Urinary bladder (tissue), 4 donors: ENCODE data around the gene SEMA3F. TPM values are rescaled to one million over a fixed set of nuclear protein-coding genes. Genes with fewer than 3 reads are reported as not detected.
"Not testable (repeated sequence)": the region's sequence is repeated elsewhere in the genome, so short reads cannot be mapped to it uniquely, and the experiment has no call there.

ENCODE experiments used
- DNase-seq: peaks from one replicate; pipeline ENCODE4 v3.0.0-alpha.2; 2015; ENCODE audit errors: extremely low spot score
- H3K27ac ChIP-seq: one replicate; pipeline ENCODE4 v1.5.1; 2013; ENCODE audit warnings: low read depth, mild to moderate bottlenecking, moderate library complexity
- H3K36me3 ChIP-seq: one replicate; pipeline ENCODE4 v1.6.1; 2013; ENCODE audit warnings: mild to moderate bottlenecking, moderate library complexity; ENCODE audit not compliant: insufficient read depth
- H3K4me1 ChIP-seq: one replicate; pipeline ENCODE4 v1.6.1; 2013; ENCODE audit warnings: mild to moderate bottlenecking, moderate library complexity; ENCODE audit not compliant: insufficient read depth
- H3K4me3 ChIP-seq: one replicate; pipeline ENCODE4 v1.5.1; 2013; ENCODE audit warnings: low read depth, low read length
- WGBS: extraction: QIAGEN DNeasy Blood & Tissue Kit; methylation state at CpG from one replicate; pipeline ENCODE4 v1.1.7; 2013; 5-methylcytosine and 5-hydroxymethylcytosine counted together
- polyA plus RNA-seq: library from polyadenylated mRNA; stranded (reverse); fragments of 200-250 nt; gene quantifications from one replicate; pipeline ENCODE4 v1.2.3, GENCODE V29; 2013
- total RNA-seq: library from RNA; depleted of rRNA; stranded (reverse); fragments of >200 nt; gene quantifications from one replicate; pipeline ENCODE4 v1.2.3, GENCODE V29; 2014
- donor health status: healthy with polysubstance abuse.
- donor health status: healthy.

Gene SEMA3F
- total and polyA plus RNA-seq, 2 donors = 10.8 to 35.1 TPM

DNA sequence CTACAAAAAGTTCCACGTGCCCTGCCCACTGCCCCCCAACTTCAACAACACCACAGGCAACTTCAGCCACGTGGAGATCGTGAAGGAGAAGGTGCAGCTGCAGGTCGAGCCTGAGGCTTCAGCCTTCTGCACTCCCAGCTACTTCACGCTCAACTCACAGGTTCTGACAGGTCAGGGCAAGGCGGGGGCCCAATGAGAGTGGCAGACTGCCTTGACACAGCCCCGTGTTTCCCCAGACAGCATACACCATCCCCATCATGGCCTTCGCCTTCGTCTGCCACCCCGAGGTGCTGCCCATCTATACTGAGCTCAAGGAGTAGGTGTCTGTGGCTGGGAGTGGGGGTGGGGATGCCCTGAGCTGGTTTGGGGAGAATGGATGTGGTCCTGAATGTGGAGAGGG is 62.6 kb downstream of the SEMA3F start:
- H3K4me1 ChIP-seq = no peaks in the 10 kb centered on the region
- no peak overlapping the region for H3K27ac ChIP-seq
- WGBS = 69% methylated on average over 10 of the region's 10 CpGs
- H3K4me3 ChIP-seq = no peak overlapping the region
- DNase-seq = no peak
- H3K36me3 ChIP-seq = no peaks in the 10 kb centered on the region

DNA sequence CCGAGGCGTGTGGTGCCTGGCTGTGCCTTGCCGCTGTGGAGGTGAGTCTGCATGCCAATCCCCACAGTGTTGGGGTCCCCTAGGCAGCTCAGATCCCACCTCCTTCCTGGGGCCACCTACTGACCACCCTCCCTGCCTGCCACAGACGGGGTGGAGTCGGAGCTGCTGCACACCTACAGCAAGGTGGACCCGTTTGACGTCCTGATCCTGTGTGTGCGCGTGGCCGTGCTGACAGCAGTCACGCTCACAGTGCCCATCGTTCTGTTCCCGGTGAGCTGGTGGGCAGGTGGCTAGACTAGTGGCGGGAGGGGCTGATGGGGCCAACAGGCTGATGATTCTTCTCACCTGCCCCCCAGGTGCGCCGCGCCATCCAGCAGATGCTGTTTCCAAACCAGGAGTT is 63.3 kb downstream of the SEMA3F start:
- H3K4me3 ChIP-seq = no peak overlapping the region
- H3K27ac ChIP-seq = no peak overlapping the region
- DNase-seq = no peak
- 91% methylated on average over 17 of the region's 17 CpGs for WGBS
- no peaks in the 10 kb centered on the region for H3K4me1 ChIP-seq
- H3K36me3 ChIP-seq = no peaks in the 10 kb centered on the region

DNA sequence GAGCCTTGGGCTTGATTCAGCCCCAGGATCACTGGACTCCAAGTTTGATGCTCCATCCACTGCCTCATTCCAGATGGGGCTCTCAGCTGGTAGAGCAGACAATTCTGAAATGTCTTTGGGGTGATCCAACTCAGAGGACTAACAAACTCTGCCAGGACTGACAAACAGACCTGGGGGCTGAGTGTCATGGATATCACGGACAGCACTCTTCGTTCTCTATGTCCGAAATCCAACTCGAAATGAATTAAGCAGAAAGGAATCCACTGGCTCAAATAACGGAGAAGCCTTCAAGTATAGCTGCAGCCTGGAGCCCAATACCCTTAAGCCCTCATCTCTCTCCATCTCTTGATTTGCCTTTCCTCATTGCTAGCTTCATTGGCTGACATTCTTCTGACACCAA is 64.2 kb downstream of the SEMA3F start:
- no peaks in the 10 kb centered on the region for H3K36me3 ChIP-seq
- 90% methylated on average over 5 of the region's 5 CpGs for WGBS
- no peak overlapping the region for H3K4me3 ChIP-seq
- H3K27ac ChIP-seq = no peak overlapping the region
- DNase-seq = no peak
- no peaks in the 10 kb centered on the region for H3K4me1 ChIP-seq

DNA sequence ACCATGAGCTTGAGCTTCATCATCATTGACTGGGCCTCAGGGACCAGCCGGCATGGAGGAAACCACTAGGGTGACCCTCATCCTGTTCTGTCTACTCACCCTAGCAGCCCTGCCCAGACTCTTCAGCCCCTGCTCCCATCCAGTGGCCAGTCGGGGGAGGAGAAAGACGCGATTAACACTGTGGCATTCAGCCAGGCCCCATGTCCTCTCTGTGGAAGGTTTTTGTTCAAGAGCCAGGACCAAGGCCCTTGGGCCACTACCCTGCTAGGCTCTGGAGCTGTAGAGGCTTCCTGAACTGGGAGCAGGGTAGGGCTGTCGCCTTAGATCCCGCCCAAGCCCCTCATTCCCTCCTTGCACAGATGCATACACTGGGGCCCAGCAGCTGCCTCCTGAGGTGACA is 65.0 kb downstream of the SEMA3F start:
- H3K27ac ChIP-seq = no peak overlapping the region
- 70% methylated on average over 6 of the region's 6 CpGs for WGBS
- H3K4me1 ChIP-seq = no peaks in the 10 kb centered on the region

DNA sequence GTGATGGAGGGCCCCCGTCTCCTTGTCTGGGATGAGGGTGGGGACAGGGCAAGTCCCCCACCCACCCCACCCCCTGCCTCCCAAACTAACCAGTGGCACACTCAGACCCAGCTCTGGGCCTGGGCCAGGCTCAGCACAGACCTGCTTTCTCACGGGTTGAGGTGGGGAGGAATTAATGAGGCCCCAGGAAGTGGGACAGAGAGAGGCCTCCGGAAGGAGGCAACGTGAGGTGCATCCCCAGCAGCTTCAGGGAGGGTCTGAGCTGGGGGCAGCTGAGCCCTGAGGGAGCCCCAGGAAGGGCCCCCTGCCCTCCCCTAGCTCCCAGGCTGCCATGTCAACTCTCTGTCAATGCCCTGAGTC is 65.9 kb downstream of the SEMA3F start:
- 83% methylated on average over 4 of the region's 4 CpGs for WGBS
- no peak for DNase-seq
- no peak overlapping the region for H3K4me3 ChIP-seq
- H3K36me3 ChIP-seq = no peaks in the 10 kb centered on the region
- no peaks in the 10 kb centered on the region for H3K4me1 ChIP-seq
- no peak overlapping the region for H3K27ac ChIP-seq

More for the DNA sequence above, 65.0 kb downstream of the SEMA3F start:
- Histone ChIP-seq H3K4me3 (no peak overlapping the region), H3K36me3 (no peaks in the 10 kb centered on the region)
- DNase-seq = no peak

DNA sequence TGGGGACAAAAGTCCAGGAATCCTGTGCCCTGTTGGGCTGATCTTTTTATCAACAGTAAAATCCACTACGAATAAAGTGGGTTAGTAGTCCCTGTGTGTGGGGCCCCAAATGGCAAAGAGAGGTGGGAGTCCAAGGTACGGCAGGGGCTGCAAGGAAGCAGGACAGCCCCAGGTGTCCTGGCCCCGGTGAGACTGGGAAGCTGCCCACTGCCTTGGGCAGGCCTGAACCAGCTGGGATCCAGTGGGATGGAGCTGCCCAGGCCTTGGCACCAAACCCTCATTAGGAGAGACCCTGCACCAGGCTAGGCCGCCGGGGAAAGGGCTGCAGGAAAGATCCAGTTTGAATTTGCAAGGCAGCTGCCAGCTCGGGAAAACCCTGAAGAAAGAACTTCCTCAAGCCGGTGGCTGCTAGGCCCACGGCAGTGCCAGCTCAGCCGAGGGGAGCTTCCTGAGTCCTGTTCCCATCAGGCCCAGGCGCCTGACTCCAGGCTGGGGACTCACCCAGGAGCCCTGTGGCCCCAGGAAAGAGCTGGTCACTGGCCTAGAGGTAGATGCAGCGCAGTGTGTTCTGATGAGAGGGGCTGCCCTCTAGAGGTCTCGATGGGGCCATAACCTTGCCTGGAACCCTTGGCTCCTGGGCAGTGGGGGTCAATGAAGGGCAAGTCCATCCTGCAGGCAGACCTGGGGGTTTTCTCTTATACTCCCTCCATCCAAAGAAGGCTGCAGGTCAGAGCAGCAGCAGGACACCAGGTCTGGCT is 66.5 kb downstream of the SEMA3F start:
- 78% methylated on average over 12 of the region's 12 CpGs for WGBS
- no peaks in the 10 kb centered on the region for H3K4me1 ChIP-seq

DNA sequence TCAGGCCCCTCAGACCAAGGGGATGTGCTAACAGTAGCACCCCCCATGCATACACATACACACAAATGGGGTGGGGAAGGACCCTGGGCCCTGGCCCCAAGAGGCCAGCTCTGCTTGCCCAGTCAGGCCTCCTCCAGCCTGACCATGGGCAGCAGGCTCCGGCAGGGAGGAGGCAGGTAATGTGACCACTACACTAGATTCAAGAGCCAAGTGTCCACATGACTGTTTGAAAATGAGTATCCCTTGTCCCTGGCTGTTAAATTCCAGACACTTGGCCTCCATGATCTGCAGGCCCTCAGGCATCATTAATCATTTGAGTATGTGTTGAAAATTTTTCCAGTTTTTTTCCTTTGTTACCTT is 67.0 kb downstream of the SEMA3F start:
- no peaks in the 10 kb centered on the region for H3K4me1 ChIP-seq
- H3K4me3 ChIP-seq = no peak overlapping the region
- DNase-seq = no peak
- H3K27ac ChIP-seq = no peak overlapping the region
- WGBS = 98% methylated on average over 1 of the region's 1 CpG
- H3K36me3 ChIP-seq = no peaks in the 10 kb centered on the region

More for the DNA sequence above, 66.5 kb downstream of the SEMA3F start:
- H3K4me3 ChIP-seq = no peak overlapping the region
- no peak overlapping the region for H3K27ac ChIP-seq
- DNase-seq = no peak
- no peaks in the 10 kb centered on the region for H3K36me3 ChIP-seq

DNA sequence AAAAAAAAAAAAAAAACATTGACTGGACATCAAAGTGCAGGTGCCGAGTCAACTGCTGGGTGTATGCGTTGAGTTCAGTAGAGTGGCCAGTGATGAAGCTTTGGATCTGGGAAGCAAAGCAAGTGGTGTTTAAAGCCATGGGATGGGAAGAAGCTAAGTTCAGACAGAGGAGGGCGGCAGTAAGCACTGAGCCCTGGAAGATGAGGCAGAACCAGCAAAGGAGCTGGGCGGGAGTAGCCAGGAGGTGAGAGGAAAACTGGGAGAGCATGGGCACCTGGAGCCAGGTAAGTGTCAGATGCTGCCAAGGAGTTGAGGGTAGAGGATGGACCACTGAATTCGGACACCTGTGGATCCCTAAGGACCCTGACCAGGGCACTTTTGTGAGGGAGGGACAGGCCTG is 69.5 kb downstream of the SEMA3F start:
- WGBS = 68% methylated on average over 5 of the region's 5 CpGs
- Histone ChIP-seq H3K4me1 (no peaks in the 10 kb centered on the region), H3K27ac (no peak overlapping the region), H3K4me3 (no peak overlapping the region), H3K36me3 (no peaks in the 10 kb centered on the region)
- DNase-seq = no peak

DNA sequence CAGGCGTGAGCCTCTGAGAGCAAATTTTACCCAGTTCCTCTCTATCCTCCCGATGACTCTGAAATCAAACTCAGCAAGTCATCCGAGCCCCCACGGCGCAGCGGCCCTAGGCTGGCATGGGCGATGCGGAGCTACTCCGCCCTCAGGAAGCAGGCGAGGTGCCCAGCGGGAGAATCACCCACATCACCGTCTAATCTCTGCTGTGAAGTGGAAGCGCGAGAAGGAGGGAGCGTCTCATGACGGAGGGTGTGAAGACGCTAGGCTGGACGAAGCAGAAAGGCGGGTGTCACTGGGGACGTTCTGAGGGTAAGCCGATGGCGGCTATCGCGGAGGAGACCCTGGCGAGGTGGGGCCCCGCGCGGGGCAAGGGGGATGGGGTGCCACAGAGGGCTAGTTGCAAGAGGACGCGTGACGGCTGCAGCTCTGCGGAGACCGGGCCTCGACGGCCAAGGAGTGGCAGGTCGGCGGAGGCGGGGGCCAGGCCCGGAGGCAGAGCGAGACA is 71.8 kb downstream of the SEMA3F start:
- no peaks in the 10 kb centered on the region for H3K4me1 ChIP-seq
- WGBS = under 1% methylated on average over 40 of the region's 40 CpGs
- H3K36me3 ChIP-seq = no peaks in the 10 kb centered on the region
- H3K27ac ChIP-seq = no peak overlapping the region
- peak overlapping the region; percentile 12 for H3K4me3 ChIP-seq
- no peak for DNase-seq

DNA sequence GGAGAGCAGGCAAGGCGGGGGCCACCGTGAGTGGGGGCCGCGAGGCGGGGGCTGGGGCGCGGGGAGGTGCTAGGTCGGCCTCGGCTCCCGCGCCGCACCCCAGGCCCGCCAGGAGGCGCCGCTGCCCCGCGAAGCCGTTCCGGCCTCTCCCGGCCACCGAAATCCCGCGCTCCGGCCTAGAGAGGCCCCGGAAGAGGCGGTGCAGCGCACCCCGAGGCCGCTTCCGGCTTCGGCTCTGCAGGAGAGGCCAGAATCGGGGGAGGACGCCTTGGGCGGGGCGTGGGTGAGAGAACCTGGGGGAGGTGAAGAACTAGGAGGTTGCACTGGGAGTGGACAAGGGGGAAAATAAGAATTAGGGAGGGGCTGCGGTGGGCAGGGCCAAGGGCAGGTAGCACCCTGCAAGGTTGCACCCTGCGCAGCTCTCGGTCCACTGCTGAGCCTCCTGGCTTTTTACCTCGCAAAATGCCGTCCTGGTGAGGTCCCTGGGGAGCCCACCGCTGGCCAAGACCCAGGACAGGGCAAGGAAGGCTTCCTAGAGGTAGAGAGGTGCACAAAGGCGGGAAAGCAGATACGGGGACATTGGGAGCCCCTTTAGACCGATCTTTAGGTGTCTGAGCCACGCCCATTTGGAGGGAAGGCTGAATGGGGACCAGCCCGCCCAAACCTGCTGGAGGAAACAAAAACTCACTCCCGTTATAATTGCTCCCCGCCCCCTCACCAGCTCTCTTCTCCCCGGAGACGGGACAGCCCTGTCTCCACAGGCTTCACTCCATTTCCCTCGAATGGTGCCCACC is 72.5 kb downstream of the SEMA3F start:
- Histone ChIP-seq H3K4me3 (peak overlapping the region; percentile 49), H3K4me1 (no peaks in the 10 kb centered on the region), H3K36me3 (no peaks in the 10 kb centered on the region), H3K27ac (peak overlapping the region; percentile 68)
- DNase-seq = peak; percentile 88
- 2% methylated on average over 50 of the region's 51 CpGs for WGBS

DNA sequence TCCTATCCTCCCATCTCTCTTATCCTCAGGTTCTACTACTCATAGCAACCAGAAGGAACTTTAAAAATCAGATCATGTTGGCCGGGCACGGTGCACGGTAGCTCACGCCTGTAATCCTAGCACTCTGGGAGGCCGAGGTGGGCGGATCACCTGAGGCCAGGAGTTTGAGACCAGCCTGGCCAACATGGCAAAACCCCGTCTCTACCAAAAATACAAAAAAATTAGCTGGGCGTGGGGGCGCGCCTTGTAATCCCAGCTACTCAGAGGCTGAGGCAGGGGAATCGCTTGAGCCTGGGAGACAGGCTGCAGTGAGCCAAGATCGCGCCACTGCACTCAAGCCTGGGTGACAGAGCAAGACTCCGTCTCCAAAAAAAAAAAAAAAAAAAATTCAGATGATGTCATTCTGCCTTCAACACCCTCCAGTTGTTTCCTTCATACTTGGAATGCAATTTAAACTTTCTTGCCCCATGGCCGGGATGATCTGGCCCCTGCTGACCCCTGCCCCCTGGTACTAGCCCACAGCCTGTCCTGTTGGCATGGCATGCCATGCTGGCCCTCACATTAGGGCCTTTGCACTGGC is 73.2 kb downstream of the SEMA3F start:
- H3K36me3 ChIP-seq, H3K4me1 ChIP-seq, DNase-seq, H3K27ac ChIP-seq: not testable (repeated sequence)
- H3K4me3 ChIP-seq = peak overlapping the region; percentile 49
- WGBS = 34% methylated on average over 15 of the region's 15 CpGs

DNA sequence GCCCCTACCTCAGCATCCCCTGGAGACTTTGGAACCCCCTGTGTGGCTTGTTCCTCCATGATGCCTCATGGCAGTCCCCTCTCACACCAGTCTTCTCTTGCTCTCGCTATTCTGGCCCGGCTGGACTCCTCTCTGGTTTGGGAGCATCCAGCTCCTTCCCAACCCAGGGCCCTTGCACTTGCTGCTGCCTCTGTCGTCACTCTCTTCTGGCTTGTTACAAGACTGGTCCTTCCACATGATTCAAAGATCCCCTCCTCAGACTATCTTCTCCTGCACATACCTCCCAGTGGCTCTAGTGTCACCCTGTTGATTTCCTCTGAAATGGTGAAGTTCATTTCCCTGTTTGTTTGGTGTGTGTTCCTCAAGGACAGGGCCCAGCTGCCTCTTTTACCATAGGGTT is 74.4 kb downstream of the SEMA3F start:
- Histone ChIP-seq H3K27ac (no peak overlapping the region), H3K4me3 (no peak overlapping the region), H3K4me1 (no peaks in the 10 kb centered on the region), H3K36me3 (no peaks in the 10 kb centered on the region)
- 90% methylated on average over 3 of the region's 3 CpGs for WGBS
- no peak for DNase-seq

DNA sequence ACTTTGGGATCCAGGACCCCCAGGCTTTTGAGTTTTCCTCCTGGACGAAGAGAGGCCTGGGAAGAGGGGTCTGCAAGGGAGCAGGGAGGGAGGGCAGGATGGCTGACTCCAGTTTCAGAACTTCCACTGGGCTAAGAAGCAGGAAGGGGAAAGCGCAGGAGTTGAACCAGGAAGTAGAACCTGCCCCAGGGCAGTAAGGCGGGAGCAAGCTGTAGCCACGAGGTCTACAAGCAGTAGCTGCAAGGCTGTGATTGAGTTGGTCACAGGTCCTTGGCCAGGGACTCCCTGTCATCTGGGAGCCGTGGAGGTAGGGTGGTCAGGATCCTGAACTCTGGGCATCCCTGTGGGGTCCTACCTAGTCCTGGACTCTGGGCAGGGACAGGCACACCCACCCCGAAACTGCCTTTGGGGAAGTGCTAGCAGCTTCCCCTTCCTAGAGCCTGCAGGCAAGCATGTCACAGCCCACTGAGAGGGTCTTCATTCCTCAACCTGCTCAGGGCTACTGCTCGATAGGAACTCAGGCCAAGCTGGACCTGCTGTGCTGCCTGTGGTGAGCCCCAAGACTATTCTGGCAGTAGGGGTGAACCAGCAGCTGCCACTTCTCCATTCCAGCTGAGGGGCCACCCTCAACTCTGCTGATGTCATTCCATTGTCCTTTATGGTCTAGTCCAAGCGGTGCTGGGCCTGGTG is 75.1 kb downstream of the SEMA3F start:
- Histone ChIP-seq H3K36me3 (no peaks in the 10 kb centered on the region), H3K27ac (no peak overlapping the region), H3K4me3 (no peak overlapping the region), H3K4me1 (no peaks in the 10 kb centered on the region)
- WGBS = 81% methylated on average over 8 of the region's 8 CpGs
- no peak for DNase-seq
